OCI-LY3 (cell line): ENCODE results near the gene C10orf90.

Experiments used
- H2AFZ ChIP-seq: fragments of 200-600, 300-600 bp; shearing (Covaris generic); 2 replicates; pipeline ENCODE4 v1.6.0; 2014; ENCODE audit warnings: antibody characterized with exemption, low read depth, low read length
- H3K27ac ChIP-seq: fragments of 200-600, 300-600 bp; sonication (generic); 2 replicates; pipeline ENCODE4 v1.5.1; 2014; ENCODE audit warnings: mild to moderate bottlenecking, low read length, moderate library complexity, mixed read lengths
- H3K27me3 ChIP-seq: fragments of 200-600, 300-600 bp; sonication (generic); 2 replicates; pipeline ENCODE4 v1.6.1; 2014; ENCODE audit warnings: low read depth, low read length, mixed read lengths
- H3K36me3 ChIP-seq: fragments of 200-600, 300-600 bp; sonication (generic); replicated peaks from 2 replicates; pipeline ENCODE3; 2014; ENCODE audit warnings: low read depth, low read length, mixed read lengths
- H3K4me1 ChIP-seq: fragments of 300-600, 200-600 bp; sonication (generic); 2 replicates; pipeline ENCODE4 v1.6.1; 2014; ENCODE audit warnings: low read length, mixed read lengths
- H3K4me2 ChIP-seq: fragments of 200-600, 300-600 bp; sonication (generic); 2 replicates; pipeline ENCODE4 v1.6.1; 2014; ENCODE audit warnings: low read length, mixed read lengths
- H3K4me3 ChIP-seq: fragments of 300-600, 200-600 bp; sonication (generic); 2 replicates; pipeline ENCODE4 v1.5.1; 2014; ENCODE audit warnings: antibody characterized with exemption, mild to moderate bottlenecking, low read length, moderate library complexity
- H3K79me2 ChIP-seq: fragments of 300-600, 200-600 bp; shearing (Covaris generic); 2 replicates; pipeline ENCODE4 v1.6.1; 2014; ENCODE audit warnings: mild to moderate bottlenecking, low read length, mixed read lengths
- H3K9ac ChIP-seq: fragments of 300-600, 200-600 bp; shearing (Covaris generic); 2 replicates; pipeline ENCODE4 v1.6.0; 2014; ENCODE audit warnings: mild to moderate bottlenecking, low read length, moderate library complexity
- H3K9me3 ChIP-seq: fragments of 200-600, 300-600 bp; shearing (Covaris generic); 2 replicates; pipeline ENCODE4 v1.6.1; 2014; ENCODE audit warnings: low read length, mixed read lengths; ENCODE audit not compliant: insufficient read depth
- H4K20me1 ChIP-seq: fragments of 200-600, 300-600 bp; sonication (generic); 2 replicates; pipeline ENCODE4 v1.6.1; 2016; ENCODE audit warnings: low read length, mixed read lengths; ENCODE audit not compliant: insufficient read depth
- EZH2phosphoT487 ChIP-seq: fragments of 200-600 bp; shearing (Covaris generic); IDR thresholded peaks from 2 replicates; pipeline ENCODE4 v1.6.1; 2018; ENCODE audit warnings: antibody characterized with exemption, mixed run types, low read depth
- TF ChIP-seq, protein P1 (sequence below): fragments of 200-600, 300-600 bp; sonication (generic); IDR thresholded peaks from 2 replicates; pipeline ENCODE4 v1.5.1; 2014; ENCODE audit warnings: antibody characterized with exemption, low read length, low read depth

Gene C10orf90

DNA sequence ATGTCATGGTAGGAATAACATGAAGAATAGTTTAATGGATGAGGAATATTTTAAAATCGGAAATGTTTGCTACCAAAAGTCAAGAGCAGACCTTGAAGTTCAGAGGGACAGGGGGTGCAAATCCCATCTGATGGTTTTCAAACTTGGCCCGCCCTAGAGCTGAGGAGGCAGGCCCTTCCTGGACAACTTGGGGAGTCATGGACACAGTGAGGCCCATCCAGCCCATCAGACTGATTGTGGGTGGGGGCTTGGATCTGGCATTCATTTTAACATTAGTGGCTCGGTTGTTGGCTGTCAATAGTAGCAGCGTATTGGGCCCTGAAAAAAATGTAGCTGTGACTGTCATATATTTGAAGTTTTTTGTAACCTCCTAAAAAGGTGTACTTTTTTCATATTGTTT lies 2.0 kb downstream of the C10orf90 start:
- no peaks in the 10 kb centered on the region for H4K20me1 ChIP-seq
- no peak for TF ChIP-seq EZH2phosphoT487
- TF ChIP-seq, protein P1, sequence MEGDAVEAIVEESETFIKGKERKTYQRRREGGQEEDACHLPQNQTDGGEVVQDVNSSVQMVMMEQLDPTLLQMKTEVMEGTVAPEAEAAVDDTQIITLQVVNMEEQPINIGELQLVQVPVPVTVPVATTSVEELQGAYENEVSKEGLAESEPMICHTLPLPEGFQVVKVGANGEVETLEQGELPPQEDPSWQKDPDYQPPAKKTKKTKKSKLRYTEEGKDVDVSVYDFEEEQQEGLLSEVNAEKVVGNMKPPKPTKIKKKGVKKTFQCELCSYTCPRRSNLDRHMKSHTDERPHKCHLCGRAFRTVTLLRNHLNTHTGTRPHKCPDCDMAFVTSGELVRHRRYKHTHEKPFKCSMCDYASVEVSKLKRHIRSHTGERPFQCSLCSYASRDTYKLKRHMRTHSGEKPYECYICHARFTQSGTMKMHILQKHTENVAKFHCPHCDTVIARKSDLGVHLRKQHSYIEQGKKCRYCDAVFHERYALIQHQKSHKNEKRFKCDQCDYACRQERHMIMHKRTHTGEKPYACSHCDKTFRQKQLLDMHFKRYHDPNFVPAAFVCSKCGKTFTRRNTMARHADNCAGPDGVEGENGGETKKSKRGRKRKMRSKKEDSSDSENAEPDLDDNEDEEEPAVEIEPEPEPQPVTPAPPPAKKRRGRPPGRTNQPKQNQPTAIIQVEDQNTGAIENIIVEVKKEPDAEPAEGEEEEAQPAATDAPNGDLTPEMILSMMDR, result no peak
- no peaks in the 10 kb centered on the region for H3K27me3 ChIP-seq

DNA sequence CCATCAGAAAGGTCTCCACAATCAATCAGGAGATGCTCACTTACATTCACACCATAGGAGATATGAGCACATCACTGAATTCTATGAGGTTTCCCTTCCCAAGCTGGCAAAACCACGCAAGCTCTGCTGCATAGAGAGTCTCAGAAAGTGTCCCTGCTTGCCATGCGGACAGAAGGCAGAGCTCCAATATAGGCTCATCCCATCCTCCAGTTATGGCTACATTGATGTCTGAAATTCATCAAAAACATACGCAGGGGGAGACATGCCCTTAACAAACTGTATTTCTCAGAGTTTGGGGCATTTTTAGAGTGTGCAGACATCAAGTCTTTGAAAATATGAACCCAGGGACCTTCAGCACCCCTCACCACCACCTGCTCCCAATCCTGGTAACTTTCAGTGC lies 2.9 kb downstream of the C10orf90 start:
- Histone ChIP-seq H3K36me3 (no peaks in the 10 kb centered on the region), H3K4me1 (no peaks in the 10 kb centered on the region), H3K27me3 (no peaks in the 10 kb centered on the region), H3K79me2 (no peaks in the 10 kb centered on the region), H2AFZ (no peak overlapping the region), H3K4me3 (no peak overlapping the region), H3K27ac (no peak overlapping the region), H3K9ac (no peak overlapping the region), H3K9me3 (no peaks in the 10 kb centered on the region), H3K4me2 (no peak overlapping the region), H4K20me1 (no peaks in the 10 kb centered on the region)
- TF ChIP-seq, protein P1, result no peak
- TF ChIP-seq EZH2phosphoT487, result no peak

More for the DNA sequence above, 2.0 kb downstream of the C10orf90 start:
- Histone ChIP-seq H3K9me3 (no peaks in the 10 kb centered on the region), H3K36me3 (no peaks in the 10 kb centered on the region), H3K4me1 (no peaks in the 10 kb centered on the region), H3K4me3 (no peak overlapping the region), H3K4me2 (no peak overlapping the region), H2AFZ (no peak overlapping the region), H3K9ac (no peak overlapping the region), H3K79me2 (no peaks in the 10 kb centered on the region), H3K27ac (no peak overlapping the region)

DNA sequence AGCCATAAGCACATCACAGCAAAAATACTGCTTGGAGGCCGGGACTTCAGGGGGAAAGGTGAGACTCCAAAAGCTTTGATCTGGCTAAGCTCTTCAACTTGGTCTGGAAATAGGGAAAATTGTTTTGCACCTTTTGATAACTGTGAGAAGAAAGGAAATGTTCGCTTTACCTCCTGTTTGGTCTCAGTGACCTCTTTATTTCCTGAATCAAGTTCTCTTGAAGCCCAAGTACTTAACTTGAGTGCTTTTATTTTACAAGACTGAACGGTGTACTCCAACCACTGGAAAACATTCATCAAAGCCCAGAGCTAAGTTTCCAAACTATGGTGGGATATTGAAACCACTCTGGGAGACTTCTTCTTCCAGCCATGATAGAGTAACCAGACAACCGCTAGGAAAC lies 5.3 kb downstream of the C10orf90 start:
- Histone ChIP-seq H2AFZ (no peak overlapping the region), H3K36me3 (no peaks in the 10 kb centered on the region), H3K4me2 (no peak overlapping the region)

DNA sequence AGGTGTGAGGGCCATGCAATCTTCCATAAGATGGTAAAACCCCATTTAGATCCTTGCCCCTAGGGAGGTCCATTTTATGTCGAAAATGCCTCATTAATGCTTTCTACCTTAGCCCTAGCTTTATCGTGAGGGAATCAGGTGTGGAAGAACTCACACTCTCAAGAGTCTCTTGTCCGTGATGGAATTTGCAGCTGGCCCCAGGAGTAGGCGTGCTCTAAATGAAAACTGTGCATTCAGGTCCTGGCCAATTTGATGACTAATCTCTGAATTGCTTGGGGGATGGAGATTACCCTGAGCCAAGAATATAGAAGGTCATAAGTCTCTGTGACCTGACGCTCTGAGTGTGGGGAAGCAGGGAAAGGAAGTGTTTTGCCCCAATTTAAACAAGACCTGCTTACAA lies 6.6 kb downstream of the C10orf90 start:
- H3K4me2 ChIP-seq, result no peak overlapping the region

More for the DNA sequence above, 5.3 kb downstream of the C10orf90 start:
- no peaks in the 10 kb centered on the region for H3K79me2 ChIP-seq
- H4K20me1 ChIP-seq, result no peaks in the 10 kb centered on the region
- H3K4me1 ChIP-seq, result no peaks in the 10 kb centered on the region
- H3K9ac ChIP-seq, result no peak overlapping the region
- H3K27me3 ChIP-seq, result no peaks in the 10 kb centered on the region
- H3K4me3 ChIP-seq, result no peak overlapping the region
- no peak for TF ChIP-seq EZH2phosphoT487
- TF ChIP-seq, protein P1, result no peak
- H3K27ac ChIP-seq, result no peak overlapping the region
- H3K9me3 ChIP-seq, result no peaks in the 10 kb centered on the region

More for the DNA sequence above, 6.6 kb downstream of the C10orf90 start:
- Histone ChIP-seq H3K27me3 (no peaks in the 10 kb centered on the region), H3K9ac (no peak overlapping the region), H3K4me1 (no peaks in the 10 kb centered on the region), H3K36me3 (no peaks in the 10 kb centered on the region), H3K27ac (no peak overlapping the region), H3K4me3 (no peak overlapping the region), H2AFZ (no peak overlapping the region), H4K20me1 (no peaks in the 10 kb centered on the region), H3K9me3 (no peaks in the 10 kb centered on the region), H3K79me2 (no peaks in the 10 kb centered on the region)
- TF ChIP-seq EZH2phosphoT487, result no peak
- TF ChIP-seq, protein P1, result no peak
